OCI-LY7 (cell line): ENCODE measurements around the gene ZDHHC1. TPM values are rescaled to one million over a fixed set of nuclear protein-coding genes. Genes with fewer than 3 reads are reported as not detected.

Experiments used
- BruUV-seq: library from RNA; stranded (reverse); fragments of 400-500 nt; replicated peaks from 2 replicates; lab custom pipeline; 2021; lab: Mats Ljungman, UMichigan
- CTCF ChIA-PET: fragments of 300-600 bp; sonication (Branson Sonifier 250); formaldehyde crosslinking; loops from one replicate; lab custom pipeline; 2022; ENCODE audit warnings: antibody characterized with exemption; ENCODE audit not compliant: unreplicated experiment; lab: Charles Lee
- POLR2A ChIA-PET: fragments of 300-600 bp; sonication (Branson Sonifier 250); formaldehyde crosslinking; loops from one replicate; lab custom pipeline; 2022; ENCODE audit warnings: antibody characterized with exemption; lab: Charles Lee
- DNase-seq: peaks from one replicate; pipeline ENCODE4 v3.0.0-alpha.2; 2015; ENCODE audit warnings: low spot score
- H2AFZ ChIP-seq: fragments of 200-600 bp; sonication (generic), shearing (Covaris generic); 2 replicates; pipeline ENCODE4 v1.6.1; 2014; ENCODE audit warnings: mild to moderate bottlenecking, antibody characterized with exemption, low read length, moderate library complexity
- H3K27ac ChIP-seq: fragments of 200-600 bp; sonication (generic); 2 replicates; pipeline ENCODE4 v1.5.1; 2014; ENCODE audit warnings: mixed run types, low read depth, mild to moderate bottlenecking, moderate library complexity, low read length, inconsistent platforms; ENCODE audit not compliant: poor library complexity, severe bottlenecking
- H3K36me3 ChIP-seq: fragments of 200-600 bp; sonication (generic); 2 replicates; pipeline ENCODE4 v1.6.1; 2014; ENCODE audit warnings: mild to moderate bottlenecking, antibody characterized with exemption, low read length, moderate library complexity, mixed read lengths; ENCODE audit not compliant: insufficient read depth
- H3K4me1 ChIP-seq: fragments of 200-600 bp; sonication (generic); 2 replicates; pipeline ENCODE4 v1.5.1; 2014; ENCODE audit warnings: mild to moderate bottlenecking, low read length; ENCODE audit not compliant: insufficient read depth, poor library complexity, severe bottlenecking
- H3K4me2 ChIP-seq: fragments of 200-600 bp; sonication (generic); 2 replicates; pipeline ENCODE4 v1.6.1; 2014; ENCODE audit warnings: mild to moderate bottlenecking, low read length
- H3K4me3 ChIP-seq: fragments of 200-600 bp; sonication (generic); 2 replicates; pipeline ENCODE4 v1.5.1; 2014; ENCODE audit warnings: mild to moderate bottlenecking, low read depth, low read length; ENCODE audit not compliant: poor library complexity, severe bottlenecking
- H3K79me2 ChIP-seq: fragments of 200-600 bp; sonication (generic); 2 replicates; pipeline ENCODE4 v1.6.1; 2016; ENCODE audit warnings: low read depth, mild to moderate bottlenecking, low read length, moderate library complexity, mixed read lengths; ENCODE audit not compliant: insufficient read depth
- H3K9me2 ChIP-seq: fragments of 200-600 bp; sonication (generic); 2 replicates; pipeline ENCODE4 v1.6.1; 2016; ENCODE audit warnings: mild to moderate bottlenecking, low read length, mixed read lengths; ENCODE audit not compliant: insufficient read depth
- H3K9me3 ChIP-seq: fragments of 200-600 bp; sonication (generic); 2 replicates; pipeline ENCODE4 v1.6.1; 2014; ENCODE audit warnings: mild to moderate bottlenecking, mixed run types, low read length, mixed read lengths
- H4K20me1 ChIP-seq: fragments of 200-600 bp; sonication (generic); 2 replicates; pipeline ENCODE4 v1.6.1; 2014; ENCODE audit warnings: mild to moderate bottlenecking, antibody characterized with exemption, low read length, moderate library complexity, mixed read lengths; ENCODE audit not compliant: insufficient read depth
- CTCF ChIP-seq: fragments of 200-600 bp; sonication (generic); conservative IDR thresholded peaks from 2 replicates; pipeline ENCODE4 v1.5.1; 2014; ENCODE audit warnings: mild to moderate bottlenecking, antibody characterized with exemption, low read length, moderate library complexity, mixed read lengths
- EZH2phosphoT487 ChIP-seq: fragments of 200-600 bp; sonication (generic); IDR thresholded peaks from 2 replicates; pipeline ENCODE4 v1.6.1; 2018; ENCODE audit warnings: low read depth, borderline replicate concordance, mild to moderate bottlenecking, mixed run types, antibody characterized with exemption, low read length, moderate library complexity, mixed read lengths
- intact Hi-C: fragments of 100-400 bp; cut with micrococcal nuclease; formaldehyde crosslinking; loops from one replicate; pipeline ENCODE4 v1.10.0; 2022; ENCODE audit not compliant: unreplicated experiment
- total RNA-seq, 2 experiments: library from RNA; depleted of rRNA in 1 of 2; stranded (reverse); fragments of >200 nt in 1 of 2; shearing (Covaris generic) in 1 of 2; gene quantifications; 2 replicates each; pipeline ENCODE4 v1.2.3, GENCODE V29; 2014 to 2022

The ZDHHC1 gene
- total RNA-seq, 2 experiments from 2014 or later = not detected

GRCh38 chr16:67399749-67400704, 16.2 kb downstream of the ZDHHC1 start:
- intact Hi-C loops = loop anchor here (1.0 to 5.0 kb wide), 3 partner anchors 53 to 140 kb away; partner anchors contain the start of gene PLEKHG4
- no peak overlapping the region for H2AFZ ChIP-seq
- no peaks in the 10 kb centered on the region for H3K36me3 ChIP-seq
- POLR2A ChIA-PET = no interaction called here
- H4K20me1 ChIP-seq = no peaks in the 10 kb centered on the region
- TF ChIP-seq CTCF = peak; percentile 9
- no peak for TF ChIP-seq EZH2phosphoT487
- H3K9me2 ChIP-seq = no peaks in the 10 kb centered on the region
- H3K27ac ChIP-seq = no peak overlapping the region
- BruUV-seq = no TSS peak
- no peak overlapping the region for H3K4me2 ChIP-seq
- H3K4me1 ChIP-seq = no peaks in the 10 kb centered on the region
- no peaks in the 10 kb centered on the region for H3K9me3 ChIP-seq
- H3K4me3 ChIP-seq = no peak overlapping the region
- no peaks in the 10 kb centered on the region for H3K79me2 ChIP-seq
- CTCF ChIA-PET = interaction anchor here (0.6 kb wide), 2 partner anchors 18 to 525 kb away, joined by 3 read pairs; no protein-coding TSS in a partner anchor
- DNase-seq = no peak

GRCh38 chr16:67399218-67399733, 17.0 kb downstream of the ZDHHC1 start:
- no peak overlapping the region for H2AFZ ChIP-seq
- no peaks in the 10 kb centered on the region for H3K9me2 ChIP-seq
- ChIA-PET CTCF (interaction anchor here (0.6 kb wide), 2 partner anchors 18 to 524 kb away, joined by 3 read pairs; no protein-coding TSS in a partner anchor), POLR2A (no interaction called here)
- H3K36me3 ChIP-seq = no peaks in the 10 kb centered on the region
- H3K9me3 ChIP-seq = no peaks in the 10 kb centered on the region
- no peaks in the 10 kb centered on the region for H4K20me1 ChIP-seq
- peak; percentile 52 for DNase-seq
- no peak overlapping the region for H3K4me3 ChIP-seq
- no peaks in the 10 kb centered on the region for H3K4me1 ChIP-seq
- H3K79me2 ChIP-seq = no peaks in the 10 kb centered on the region
- BruUV-seq = no TSS peak
- no peak overlapping the region for H3K4me2 ChIP-seq
- intact Hi-C loops = loop anchor here (1.0 to 5.0 kb wide), 3 partner anchors 52 to 139 kb away; partner anchors contain the start of gene PLEKHG4
- no peak for TF ChIP-seq EZH2phosphoT487
- peak; percentile 78 for TF ChIP-seq CTCF
- no peak overlapping the region for H3K27ac ChIP-seq
